HepG2 (cell line): Measurements from ENCODE around the gene MEA1. TPM values are rescaled to one million over a fixed set of nuclear protein-coding genes. Genes with fewer than 3 reads are reported as not detected.

Source experiments
- HMG20A ChIP-seq: IDR thresholded peaks from 2 replicates; pipeline ENCODE4 v1.6.1; 2016; ENCODE audit warnings: borderline replicate concordance
- MEIS2 ChIP-seq: sonication (generic); formaldehyde crosslinking; IDR thresholded peaks from 2 replicates; pipeline ENCODE4 v1.9.0; 2021; ENCODE audit warnings: mild to moderate bottlenecking, missing genetic modification reagents
- MTERF4 ChIP-seq: sonication (generic); formaldehyde crosslinking; IDR thresholded peaks from 2 replicates; pipeline ENCODE4 v1.8.0; 2023; ENCODE audit warnings: mild to moderate bottlenecking, missing genetic modification reagents
- NFATC3 ChIP-seq: sonication (generic); formaldehyde crosslinking; IDR thresholded peaks from 2 replicates; pipeline ENCODE4 v1.5.1; 2020; ENCODE audit warnings: mild to moderate bottlenecking, missing genetic modification reagents
- NFE2 ChIP-seq: sonication (generic); formaldehyde crosslinking; IDR thresholded peaks from 2 replicates; pipeline ENCODE4 v1.4.0; 2020; ENCODE audit warnings: missing genetic modification reagents
- PRMT3 ChIP-seq: sonication (generic); formaldehyde crosslinking; IDR thresholded peaks from 2 replicates; pipeline ENCODE4 v1.8.1; 2022; ENCODE audit warnings: low read depth, mild to moderate bottlenecking, moderate library complexity, missing genetic modification reagents, borderline replicate concordance
- SRY ChIP-seq: sonication (generic); formaldehyde crosslinking; IDR thresholded peaks from 2 replicates; pipeline ENCODE4 v1.8.0; 2022; ENCODE audit warnings: mild to moderate bottlenecking, missing genetic modification reagents
- ZBTB40 ChIP-seq, 2 experiments: fragments of 450-650 bp in 1 of 2; sonication (generic) in 1 of 2; formaldehyde crosslinking in 1 of 2; IDR thresholded peaks; 2 replicates each; pipeline versions ENCODE4 v1.6.1 to v1.8.0; 2016 to 2022; ENCODE audit warnings: antibody characterized with exemption in 1 of 2, mild to moderate bottlenecking in 1 of 2, missing genetic modification reagents in 1 of 2
- ZBTB43 ChIP-seq: sonication (generic); formaldehyde crosslinking; conservative IDR thresholded peaks from 2 replicates; pipeline ENCODE4 v1.4.0; 2020; ENCODE audit warnings: missing genetic modification reagents
- ZHX1 ChIP-seq: sonication (generic); formaldehyde crosslinking; IDR thresholded peaks from 2 replicates; pipeline ENCODE4 v1.8.1; 2022; ENCODE audit warnings: low read depth, mild to moderate bottlenecking, missing genetic modification reagents
- ZNF335 ChIP-seq: sonication (generic); formaldehyde crosslinking; IDR thresholded peaks from 2 replicates; pipeline ENCODE4 v1.4.0; 2020; ENCODE audit warnings: missing genetic modification reagents
- ZNF337 ChIP-seq: sonication (generic); formaldehyde crosslinking; IDR thresholded peaks from 2 replicates; pipeline ENCODE4 v1.5.1; 2020; ENCODE audit warnings: missing genetic modification reagents, low read depth, mild to moderate bottlenecking, borderline replicate concordance
- ZNF761 ChIP-seq: sonication (generic); formaldehyde crosslinking; conservative IDR thresholded peaks from 2 replicates; pipeline ENCODE4 v1.4.0; 2020; ENCODE audit warnings: mild to moderate bottlenecking, missing genetic modification reagents
- ZNF775 ChIP-seq: sonication (generic); formaldehyde crosslinking; IDR thresholded peaks from 2 replicates; pipeline ENCODE4 v1.4.0; 2020; ENCODE audit warnings: missing genetic modification reagents, mild to moderate bottlenecking, moderate library complexity, borderline replicate concordance
- polyA plus RNA-seq, 8 experiments: library from polyadenylated mRNA; depleted of rRNA in 3 of 8; stranded (reverse) in 7 of 8; unstranded in 1 of 8; fragments of >200 nt; fragmentation: Illumina TruSeq in 4 of 8; extraction: Trizol in 4 of 8; gene quantifications; 2 replicates each; pipeline versions ENCODE4 v1.2.1 to v1.2.3, GENCODE V29; 2011 to 2016; ENCODE audit warnings: low read depth in 4 of 8, missing spikeins in 1 of 8, mixed read lengths in 1 of 8; ENCODE audit not compliant: insufficient read depth in 1 of 8
- total RNA-seq, 5 experiments: library from RNA; depleted of rRNA; stranded (reverse); fragments of >200 nt; fragmentation: Illumina TruSeq; extraction: Trizol; gene quantifications; 2 replicates each; pipeline ENCODE4 v1.2.3, GENCODE V29; 2016; ENCODE audit warnings: low read depth in 1 of 5

The MEA1 gene
- total and polyA plus RNA-seq, 2 of the 13 experiments (the other 11 are each of a cell fraction or from before 2014, with no cell fraction given) = 75.6 to 86.2 TPM

- TF ChIP-seq ZBTB40 (IDR thresholded peaks at IDR 0.05) (no peak), ZBTB40 (CRISPR knock-in tag; IDR thresholded peaks at IDR 0.05) (no peak), ZHX1 (CRISPR knock-in tag) (no peak), ZNF335 (CRISPR knock-in tag) (0 out of 2 replicates have a peak, but pooled peaks have one; percentile 18), ZBTB43 (CRISPR knock-in tag) (no peak), SRY (CRISPR knock-in tag) (no peak), ZNF337 (no peak), PRMT3 (CRISPR knock-in tag) (no peak), ZNF775 (no peak), MTERF4 (CRISPR knock-in tag) (0 out of 2 replicates have a peak, but pooled peaks have one; percentile 36), NFATC3 (no peak), MEIS2 (CRISPR knock-in tag) (no peak), ZNF761 (no peak), NFE2 (CRISPR knock-in tag) (peak; percentile 85), HMG20A (CRISPR knock-in tag) (no peak)
Observed at GRCh38 chr6:42970871-42971612, 42.7 kb downstream of the MEA1 start (continued).
